GM18520 (cell line): ENCODE measurements around the gene MYO1D.
"Not testable (repeated sequence)": the region's sequence is repeated elsewhere in the genome, so short reads cannot be mapped to it uniquely, and the experiment has no call there.

Experiments
- ATAC-seq: cut with Tn5 transposase; IDR thresholded peaks from one replicate; pipeline ENCODE4 v1.9.1; 2021; ENCODE audit not compliant: unreplicated experiment

The MYO1D gene

GRCh38 chr17:32689348-32689747, 187.6 kb downstream of the MYO1D start:
- ATAC-seq = no peak

GRCh38 chr17:32688221-32688620, 188.7 kb downstream of the MYO1D start:
- no peak for ATAC-seq

- ATAC-seq = no peak
These were observed 192.6 kb downstream of the MYO1D start for GRCh38 chr17:32684087-32684958.

- ATAC-seq = no peak
These were observed 203.0 kb downstream of the MYO1D start for GRCh38 chr17:32673964-32674363.

GRCh38 chr17:32672711-32673110, 204.2 kb downstream of the MYO1D start:
- no peak for ATAC-seq

GRCh38 chr17:32671896-32672295, 205.0 kb downstream of the MYO1D start:
- no peak for ATAC-seq

GRCh38 chr17:32664936-32665583, 211.9 kb downstream of the MYO1D start:
- no peak for ATAC-seq

GRCh38 chr17:32660496-32660985, 216.4 kb downstream of the MYO1D start:
- no peak for ATAC-seq

GRCh38 chr17:32659419-32659842, 217.5 kb downstream of the MYO1D start:
- ATAC-seq = no peak

- no peak for ATAC-seq
These were observed 218.2 kb downstream of the MYO1D start for GRCh38 chr17:32658470-32659418.

GRCh38 chr17:32656886-32657285, 220.0 kb downstream of the MYO1D start:
- ATAC-seq = no peak

- ATAC-seq = no peak
These were observed 222.6 kb downstream of the MYO1D start for GRCh38 chr17:32654324-32654723.

- ATAC-seq = no peak
These were observed 225.8 kb downstream of the MYO1D start for GRCh38 chr17:32651084-32651483.

- ATAC-seq = no peak
These were observed 228.5 kb downstream of the MYO1D start for GRCh38 chr17:32648450-32648849.

- ATAC-seq = no peak
These were observed 230.0 kb downstream of the MYO1D start for GRCh38 chr17:32646941-32647340.

GRCh38 chr17:32641514-32641913, 235.4 kb downstream of the MYO1D start:
- not testable (repeated sequence) for ATAC-seq

- no peak for ATAC-seq
These were observed 240.2 kb downstream of the MYO1D start for GRCh38 chr17:32636598-32637218.

- ATAC-seq = no peak
These were observed 242.8 kb downstream of the MYO1D start for GRCh38 chr17:32634167-32634566.

- ATAC-seq = no peak
These were observed 245.4 kb downstream of the MYO1D start for GRCh38 chr17:32631341-32632096.
